Endothelial cell of umbilical vein (primary cell): ENCODE data around the gene MAGOHB. TPM values are rescaled to one million over a fixed set of nuclear protein-coding genes. Genes with fewer than 3 reads are reported as not detected.
"Not testable (repeated sequence)": the region's sequence is repeated elsewhere in the genome, so short reads cannot be mapped to it uniquely, and the experiment has no call there.

Experiments used
- BruUV-seq: library from RNA; stranded (reverse); fragments of 400-500 nt; replicated peaks from 2 replicates; lab custom pipeline; 2021; lab: Mats Ljungman, UMichigan
- CTCF ChIA-PET: fragments of 300-600, 350-600 bp; sonication (Branson Sonifier 250); formaldehyde crosslinking; loops from one replicate; lab custom pipeline; 2021; ENCODE audit warnings: antibody characterized with exemption, inconsistent platforms; lab: Charles Lee
- POLR2A ChIA-PET: fragments of 300-600, 350-600 bp; sonication (Branson Sonifier 250); formaldehyde crosslinking; loops from one replicate; lab custom pipeline; 2021; ENCODE audit warnings: antibody characterized with exemption, inconsistent platforms; lab: Charles Lee
- DNase-seq: peaks from one replicate; pipeline ENCODE4 v3.0.0-alpha.2; 2011; ENCODE audit warnings: low read depth, low spot score
- FAIRE-seq: peaks from 2 replicates; lab custom pipeline; 2011; peaks lifted over from hg19 to GRCh38; lab: Jason Lieb, UNC
- H2AFZ ChIP-seq: 2 replicates; pipeline ENCODE4 v1.6.0; 2012; ENCODE audit warnings: low read depth, low read length, control low read depth, inconsistent platforms
- H3K27ac ChIP-seq: 2 replicates; pipeline ENCODE4 v1.5.1; 2011; ENCODE audit warnings: low read depth, mild to moderate bottlenecking, control low read depth, low read length, moderate library complexity; ENCODE audit not compliant: insufficient read depth
- H3K27me3 ChIP-seq, 2 experiments: 2 replicates each; pipeline versions ENCODE4 v1.6.0 to v1.6.1; 2011; ENCODE audit warnings: low read length in 2 of 2, mixed read lengths in 1 of 2; ENCODE audit not compliant: control insufficient read depth in 2 of 2, insufficient read depth in 2 of 2
- H3K36me3 ChIP-seq, 2 experiments: 2 replicates in 1 of 2; 3 replicates in 1 of 2; pipeline ENCODE4 v1.5.1; 2011; ENCODE audit warnings: low read length in 2 of 2, mild to moderate bottlenecking in 1 of 2, moderate library complexity in 1 of 2; ENCODE audit not compliant: control insufficient read depth in 2 of 2, insufficient read depth in 2 of 2; ENCODE audit errors: extremely low read depth in 1 of 2
- H3K4me1 ChIP-seq: 3 replicates; pipeline ENCODE4 v1.5.1; 2011; ENCODE audit warnings: mild to moderate bottlenecking, low read length; ENCODE audit not compliant: control insufficient read depth, insufficient read depth; ENCODE audit errors: extremely low read depth
- H3K4me2 ChIP-seq: 2 replicates; pipeline ENCODE4 v1.6.1; 2011; ENCODE audit warnings: low read length, control low read depth, mixed read lengths; ENCODE audit not compliant: insufficient read depth
- H3K4me3 ChIP-seq, 3 experiments: fragments of 200-600 bp in 1 of 3; sonication (generic), shearing (Covaris generic) in 1 of 3; replicated peaks in 1 of 3; 2 replicates each; pipeline ENCODE4 v1.5.1; 2011 to 2016; ENCODE audit warnings: control low read depth in 3 of 3, low read length in 3 of 3, mild to moderate bottlenecking in 2 of 3, inconsistent platforms in 1 of 3, low read depth in 1 of 3, moderate library complexity in 1 of 3; ENCODE audit not compliant: insufficient read depth in 1 of 3
- H3K79me2 ChIP-seq: 2 replicates; pipeline ENCODE4 v1.6.0; 2012; ENCODE audit warnings: low read length, inconsistent platforms; ENCODE audit not compliant: control insufficient read depth, insufficient read depth
- H3K9ac ChIP-seq: replicated peaks from 2 replicates; pipeline ENCODE3; 2011; ENCODE audit warnings: low read length, control low read depth; ENCODE audit not compliant: insufficient read depth; ENCODE audit errors: extremely low read depth
- H3K9me1 ChIP-seq: replicated peaks from 3 replicates; pipeline ENCODE4 v1.6.0; 2011; ENCODE audit warnings: mild to moderate bottlenecking, low read length; ENCODE audit not compliant: control insufficient read depth, insufficient read depth; ENCODE audit errors: extremely low read depth
- H3K9me3 ChIP-seq: replicated peaks from 2 replicates; pipeline ENCODE4 v1.5.1; 2012; ENCODE audit warnings: low read length, inconsistent platforms; ENCODE audit not compliant: control insufficient read depth, insufficient read depth
- H4K20me1 ChIP-seq: replicated peaks from 2 replicates; pipeline ENCODE3; 2011; ENCODE audit warnings: mild to moderate bottlenecking, low read length; ENCODE audit not compliant: control insufficient read depth, insufficient read depth; ENCODE audit errors: extremely low read depth
- EZH2 ChIP-seq: IDR thresholded peaks from 2 replicates; pipeline ENCODE4 v1.6.1; 2012; ENCODE audit warnings: borderline replicate concordance, low read depth, mild to moderate bottlenecking, moderate library complexity, low read length, inconsistent platforms; ENCODE audit not compliant: severe bottlenecking
- FOS ChIP-seq: IDR thresholded peaks from 2 replicates; pipeline ENCODE4 v1.6.1; 2011; ENCODE audit warnings: mild to moderate bottlenecking, low read length, moderate library complexity, borderline replicate concordance; ENCODE audit not compliant: insufficient read depth
- GATA2 ChIP-seq: IDR thresholded peaks from 2 replicates; pipeline ENCODE4 v1.7.0; 2011; ENCODE audit warnings: low read depth, mild to moderate bottlenecking, moderate library complexity, mixed read lengths, low read length; ENCODE audit not compliant: insufficient read length, insufficient read depth
- JUN ChIP-seq: IDR thresholded peaks from 2 replicates; pipeline ENCODE4 v1.6.1; 2011; ENCODE audit warnings: borderline replicate concordance, low read depth; ENCODE audit not compliant: insufficient read length, insufficient read depth
- MYC ChIP-seq: IDR thresholded peaks from one replicate; pipeline ENCODE4 v1.6.1; 2011; ENCODE audit warnings: mild to moderate bottlenecking, low read depth, low read length
- POLR2A ChIP-seq: IDR thresholded peaks from 2 replicates; pipeline ENCODE4 v1.6.1; 2012; ENCODE audit warnings: low read depth, mild to moderate bottlenecking, control low read depth, low read length
- POLR2AphosphoS5 ChIP-seq: IDR thresholded peaks from 2 replicates; pipeline ENCODE4 v1.6.1; 2012; ENCODE audit warnings: low read depth, mild to moderate bottlenecking, control low read depth, low read length, moderate library complexity; ENCODE audit not compliant: insufficient read depth
- dilution Hi-C: fragments of 300-500 bp; cut with MboI; formaldehyde crosslinking; loops from one replicate; pipeline ENCODE4 v1.15.0; 2019; ENCODE audit warnings: low sequenced_read_pairs; ENCODE audit not compliant: extremely low pct_ligation_motif_present
- intact Hi-C: fragments of 100-400 bp; cut with micrococcal nuclease; formaldehyde crosslinking; loops from one replicate; pipeline ENCODE4 v1.10.0; 2022
- polyA plus RNA-seq, 4 experiments: library from polyadenylated mRNA; depleted of rRNA in 3 of 4; stranded (reverse) in 3 of 4; unstranded in 1 of 4; fragments of >200 nt; gene quantifications; 2 replicates each; pipeline versions ENCODE4 v1.2.1 to v1.2.3, GENCODE V29; 2011 to 2012; ENCODE audit warnings: missing spikeins in 1 of 4
- total RNA-seq: library from RNA; stranded (reverse); gene quantifications from 2 replicates; pipeline ENCODE4 v1.2.3, GENCODE V29; 2021
- TF ChIP-seq, protein P1 (sequence below): IDR thresholded peaks from 2 replicates; pipeline ENCODE4 v1.6.1; 2011; ENCODE audit not compliant: insufficient read depth, insufficient read length
- TF ChIP-seq, protein P2 (sequence below), 2 donors: IDR thresholded peaks; 1 replicate in 1 of 2; 2 replicates in 1 of 2; pipeline ENCODE4 v1.5.1; 2011; ENCODE audit warnings: low read length in 2 of 2, mild to moderate bottlenecking in 2 of 2, moderate library complexity in 2 of 2, control low read depth in 1 of 2, inconsistent platforms in 1 of 2, low read depth in 1 of 2; ENCODE audit not compliant: insufficient read depth in 1 of 2; ENCODE audit errors: extremely low read depth in 1 of 2

The MAGOHB gene
- total and polyA plus RNA-seq, 2 donors (not counting 3 experiments of a cell fraction or from before 2014, with no cell fraction given): 8.9 to 48.3 TPM

DNA sequence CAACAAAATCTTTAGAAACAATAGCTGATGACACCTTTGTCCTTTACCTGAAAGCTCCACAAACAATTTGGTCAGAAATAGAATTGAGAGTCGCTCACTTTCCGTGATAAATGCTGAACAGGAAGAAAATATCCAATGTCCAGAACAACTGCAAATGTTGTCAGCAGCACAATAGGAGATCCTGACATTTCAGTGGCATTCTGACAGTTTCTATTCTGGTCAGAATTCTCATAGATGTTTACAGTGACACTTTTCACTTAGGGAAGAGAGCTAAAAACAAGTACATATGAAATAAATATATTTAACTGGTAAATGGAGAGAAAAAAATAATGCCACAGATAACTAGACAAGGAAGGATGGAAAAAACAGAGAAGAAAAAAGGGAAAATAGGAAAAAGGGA, 39.1 kb downstream of the MAGOHB start:
- Histone ChIP-seq H3K4me1 (no peaks in the 10 kb centered on the region), H3K27me3 (no peaks in the 10 kb centered on the region), H3K4me3 (no peak overlapping the region), H4K20me1 (no peaks in the 10 kb centered on the region), H3K79me2 (no peaks in the 10 kb centered on the region), H3K9ac (no peak overlapping the region), H2AFZ (no peak overlapping the region), H3K4me2 (no peak overlapping the region), H3K9me3 (no peaks in the 10 kb centered on the region), H3K27ac (no peak overlapping the region), H3K9me1 (no peaks in the 10 kb centered on the region), H3K36me3 (no peaks in the 10 kb centered on the region)
- TF ChIP-seq GATA2 (no peak), EZH2 (no peak), POLR2A (no peak), JUN (no peak), MYC (no peak), FOS (no peak), POLR2AphosphoS5 (no peak)
- TF ChIP-seq, protein P1, sequence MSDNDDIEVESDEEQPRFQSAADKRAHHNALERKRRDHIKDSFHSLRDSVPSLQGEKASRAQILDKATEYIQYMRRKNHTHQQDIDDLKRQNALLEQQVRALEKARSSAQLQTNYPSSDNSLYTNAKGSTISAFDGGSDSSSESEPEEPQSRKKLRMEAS: no peak
- TF ChIP-seq, protein P2, sequence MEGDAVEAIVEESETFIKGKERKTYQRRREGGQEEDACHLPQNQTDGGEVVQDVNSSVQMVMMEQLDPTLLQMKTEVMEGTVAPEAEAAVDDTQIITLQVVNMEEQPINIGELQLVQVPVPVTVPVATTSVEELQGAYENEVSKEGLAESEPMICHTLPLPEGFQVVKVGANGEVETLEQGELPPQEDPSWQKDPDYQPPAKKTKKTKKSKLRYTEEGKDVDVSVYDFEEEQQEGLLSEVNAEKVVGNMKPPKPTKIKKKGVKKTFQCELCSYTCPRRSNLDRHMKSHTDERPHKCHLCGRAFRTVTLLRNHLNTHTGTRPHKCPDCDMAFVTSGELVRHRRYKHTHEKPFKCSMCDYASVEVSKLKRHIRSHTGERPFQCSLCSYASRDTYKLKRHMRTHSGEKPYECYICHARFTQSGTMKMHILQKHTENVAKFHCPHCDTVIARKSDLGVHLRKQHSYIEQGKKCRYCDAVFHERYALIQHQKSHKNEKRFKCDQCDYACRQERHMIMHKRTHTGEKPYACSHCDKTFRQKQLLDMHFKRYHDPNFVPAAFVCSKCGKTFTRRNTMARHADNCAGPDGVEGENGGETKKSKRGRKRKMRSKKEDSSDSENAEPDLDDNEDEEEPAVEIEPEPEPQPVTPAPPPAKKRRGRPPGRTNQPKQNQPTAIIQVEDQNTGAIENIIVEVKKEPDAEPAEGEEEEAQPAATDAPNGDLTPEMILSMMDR (IDR thresholded peaks at IDR 0.05; ENCODE audit: extremely low read depth in 1 of 2, insufficient read depth in 1 of 2, low read depth in 1 of 2, low read length in 2 of 2): no peak
- dilution Hi-C loops: no loop called here
- FAIRE-seq (no peak), DNase-seq (no peak)
- intact Hi-C loops: no loop called here
- BruUV-seq: no TSS peak
- CTCF ChIA-PET: interaction anchor here (1.2 kb wide), 1 partner anchor 13 kb away, joined by 5 read pairs; no protein-coding TSS in a partner anchor
- POLR2A ChIA-PET: no interaction called here

DNA sequence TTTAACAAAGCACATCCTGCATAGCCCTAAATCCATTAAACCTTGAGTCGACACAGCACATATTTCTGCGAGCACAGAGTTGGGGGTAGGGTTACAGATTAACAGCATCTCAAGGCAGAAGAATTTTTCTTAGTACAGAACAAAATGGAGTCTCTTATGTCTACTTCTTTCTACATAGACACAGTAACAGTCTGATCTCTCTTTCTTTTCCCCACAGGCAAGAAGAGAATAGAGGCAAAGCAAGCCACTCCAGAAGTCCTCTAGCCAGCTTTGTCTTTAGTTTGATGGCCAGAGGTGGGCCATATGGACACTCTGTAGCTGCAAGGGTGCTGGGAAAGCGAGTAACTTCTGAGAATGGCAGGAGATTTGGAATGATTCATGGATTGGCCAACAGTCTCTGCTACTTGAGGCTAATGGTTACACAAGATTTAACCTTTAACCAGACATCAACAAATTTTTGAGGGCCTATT, 41.4 kb downstream of the MAGOHB start:
- POLR2A ChIA-PET, H2AFZ ChIP-seq, H3K27me3 ChIP-seq, H3K27ac ChIP-seq, H3K9me1 ChIP-seq, BruUV-seq, H3K9me3 ChIP-seq, H3K9ac ChIP-seq, intact Hi-C loops, CTCF ChIA-PET, H3K4me3 ChIP-seq, H4K20me1 ChIP-seq, dilution Hi-C loops, H3K79me2 ChIP-seq, H3K4me2 ChIP-seq, H3K4me1 ChIP-seq, DNase-seq, H3K36me3 ChIP-seq, FAIRE-seq: not testable (repeated sequence)
